HepG2 (cell line): ENCODE measurements around the gene YKT6. TPM values are rescaled to one million over a fixed set of nuclear protein-coding genes. Genes with fewer than 3 reads are reported as not detected.

Source experiments
- ATAC-seq: fragments of 200-7000 bp; cut with Tn5 transposase; 3 replicates; pipeline ENCODE4 v1.9.1; 2020; ENCODE audit warnings: mild to moderate bottlenecking, moderate library complexity
- BruUV-seq: library from RNA; stranded (reverse); fragments of 400-500 nt; replicated peaks from 2 replicates; lab custom pipeline; 2021; lab: Mats Ljungman, UMichigan
- CTCF ChIA-PET: fragments of 300-600 bp; formaldehyde crosslinking; extraction: SDS; loops from one replicate; lab custom pipeline; 2021; ENCODE audit warnings: low total read pairs, inconsistent platforms, low intra/inter-chr PET ratio; lab: Yijun Ruan, JAX
- POLR2A ChIA-PET: fragments of 350-600 bp; sonication (Branson Sonifier 250); formaldehyde crosslinking; loops from one replicate; lab custom pipeline; 2020; ENCODE audit warnings: antibody characterized with exemption, inconsistent platforms; lab: Yijun Ruan, JAX
- DNase-seq: peaks from one replicate; pipeline ENCODE4 v3.0.0-alpha.2; 2015; ENCODE audit warnings: low spot score
- FAIRE-seq: peaks from 3 replicates; lab custom pipeline; 2011; peaks lifted over from hg19 to GRCh38; lab: Jason Lieb, UNC
- H2AFZ ChIP-seq: one replicate; pipeline ENCODE4 v1.6.1; 2011; ENCODE audit warnings: low read length, inconsistent platforms
- H3K27ac ChIP-seq: fragments of 300-600 bp; 3 replicates; pipeline ENCODE4 v1.8.0; 2011; ENCODE audit warnings: mixed run types, mild to moderate bottlenecking, mixed read lengths, low read length, inconsistent platforms; ENCODE audit not compliant: insufficient read depth; ENCODE audit errors: extremely low read length
- H3K27me3 ChIP-seq, 2 experiments: fragments of 200-600 bp in 1 of 2; 2 replicates in 1 of 2; 3 replicates in 1 of 2; pipeline versions ENCODE4 v1.6.0 to v1.8.0; 2011; ENCODE audit warnings: low read length in 2 of 2, mild to moderate bottlenecking in 2 of 2, moderate library complexity in 2 of 2, inconsistent platforms in 1 of 2; ENCODE audit not compliant: insufficient read depth in 2 of 2, control insufficient read depth in 1 of 2
- H3K36me3 ChIP-seq, 2 experiments: fragments of 200-600 bp in 1 of 2; replicated peaks in 1 of 2; 2 replicates in 1 of 2; 3 replicates in 1 of 2; pipeline versions ENCODE4 v1.5.1 to v1.8.0; 2011; ENCODE audit warnings: low read length in 2 of 2, inconsistent platforms in 1 of 2; ENCODE audit not compliant: insufficient read depth in 2 of 2, control insufficient read depth in 1 of 2
- H3K4me1 ChIP-seq: 2 replicates; pipeline ENCODE4 v1.5.1; 2012; ENCODE audit warnings: low read length, inconsistent platforms; ENCODE audit not compliant: insufficient read depth
- H3K4me2 ChIP-seq: 2 replicates; pipeline ENCODE4 v1.6.0; 2011; ENCODE audit warnings: low read depth, low read length, inconsistent platforms
- H3K4me3 ChIP-seq, 3 experiments: fragments of 200-600 bp in 1 of 3; sonication (generic), shearing (Covaris generic) in 1 of 3; replicated peaks in 1 of 3; 2 replicates each; pipeline ENCODE4 v1.5.1; 2011 to 2016; ENCODE audit warnings: low read length in 3 of 3, inconsistent platforms in 2 of 3, low read depth in 2 of 3, mild to moderate bottlenecking in 2 of 3, control low read depth in 1 of 3, mixed read lengths in 1 of 3; ENCODE audit not compliant: insufficient read depth in 1 of 3
- H3K79me2 ChIP-seq: one replicate; pipeline ENCODE4 v1.6.1; 2011; ENCODE audit warnings: low read length, inconsistent platforms; ENCODE audit not compliant: insufficient read depth
- H3K9ac ChIP-seq: 2 replicates; pipeline ENCODE4 v1.6.0; 2011; ENCODE audit warnings: mild to moderate bottlenecking, low read depth, low read length, inconsistent platforms; ENCODE audit not compliant: insufficient read depth
- H3K9me3 ChIP-seq: 2 replicates; pipeline ENCODE4 v1.5.1; 2012; ENCODE audit warnings: mild to moderate bottlenecking, low read length
- H4K20me1 ChIP-seq: 2 replicates; pipeline ENCODE4 v1.6.0; 2011; ENCODE audit warnings: inconsistent platforms, mild to moderate bottlenecking, low read length, moderate library complexity; ENCODE audit not compliant: insufficient read depth
- FLYWCH1 ChIP-seq: sonication (generic); formaldehyde crosslinking; IDR thresholded peaks from 2 replicates; pipeline ENCODE4 v1.8.1; 2023; ENCODE audit warnings: mild to moderate bottlenecking, missing genetic modification reagents
- FOXA1 ChIP-seq, 2 experiments: fragments of 450-650 bp in 1 of 2; sonication (generic) in 1 of 2; formaldehyde crosslinking in 1 of 2; IDR thresholded peaks; 2 replicates each; pipeline versions ENCODE4 v1.4.0 to v1.6.1; 2016 to 2020; ENCODE audit warnings: missing genetic modification reagents in 1 of 2
- POGZ ChIP-seq: sonication (generic); formaldehyde crosslinking; IDR thresholded peaks from 2 replicates; pipeline ENCODE4 v1.4.0; 2020; ENCODE audit warnings: mild to moderate bottlenecking, missing genetic modification reagents
- SIN3B ChIP-seq: fragments of 150-350 bp; IDR thresholded peaks from 2 replicates; pipeline ENCODE4 v1.6.1; 2014; ENCODE audit warnings: low read length
- ZBTB44 ChIP-seq: sonication (generic); formaldehyde crosslinking; IDR thresholded peaks from 2 replicates; pipeline ENCODE4 v1.4.0; 2020; ENCODE audit warnings: missing genetic modification reagents
- ZNF329 ChIP-seq: sonication (generic); formaldehyde crosslinking; IDR thresholded peaks from 2 replicates; pipeline ENCODE4 v1.9.0; 2021; ENCODE audit warnings: low read depth, mild to moderate bottlenecking, missing genetic modification reagents
- ZNF589 ChIP-seq: sonication (generic); formaldehyde crosslinking; conservative IDR thresholded peaks from 2 replicates; pipeline ENCODE4 v1.8.0; 2022; ENCODE audit warnings: mild to moderate bottlenecking, moderate library complexity, missing genetic modification reagents
- ZNF598 ChIP-seq: sonication (generic); formaldehyde crosslinking; IDR thresholded peaks from 2 replicates; pipeline ENCODE4 v1.5.1; 2020; ENCODE audit warnings: mild to moderate bottlenecking, missing genetic modification reagents, borderline replicate concordance
- ZNF678 ChIP-seq: sonication (generic); formaldehyde crosslinking; IDR thresholded peaks from 2 replicates; pipeline ENCODE4 v1.4.0; 2020; ENCODE audit warnings: mild to moderate bottlenecking, missing genetic modification reagents
- ZNF850 ChIP-seq: sonication (generic); formaldehyde crosslinking; conservative IDR thresholded peaks from 2 replicates; pipeline ENCODE4 v1.9.0; 2021; ENCODE audit warnings: mild to moderate bottlenecking, missing genetic modification reagents
- WGBS: methylation state at CpG from one replicate; pipeline ENCODE4 v1.1.6; 2017; ENCODE audit warnings: low lambda C conversion rate; 5-methylcytosine and 5-hydroxymethylcytosine counted together
- in situ Hi-C: cut with HindIII; loops from 2 replicates; pipeline ENCODE4 v1.10.0; 2017; ENCODE audit warnings: low pct_unique_long_range_greater_than_20kb; ENCODE audit not compliant: extremely low pct_ligation_motif_present
- intact Hi-C: fragments of 100-400 bp; cut with micrococcal nuclease; formaldehyde crosslinking; loops from one replicate; pipeline ENCODE4 v1.10.0; 2022; ENCODE audit not compliant: unreplicated experiment
- polyA plus RNA-seq, 8 experiments: library from polyadenylated mRNA; depleted of rRNA in 3 of 8; stranded (reverse) in 7 of 8; unstranded in 1 of 8; fragments of >200 nt; fragmentation: Illumina TruSeq in 4 of 8; extraction: Trizol in 4 of 8; gene quantifications; 2 replicates each; pipeline versions ENCODE4 v1.2.1 to v1.2.3, GENCODE V29; 2011 to 2016; ENCODE audit warnings: low read depth in 4 of 8, missing spikeins in 1 of 8, mixed read lengths in 1 of 8; ENCODE audit not compliant: insufficient read depth in 1 of 8
- total RNA-seq, 5 experiments: library from RNA; depleted of rRNA; stranded (reverse); fragments of >200 nt; fragmentation: Illumina TruSeq; extraction: Trizol; gene quantifications; 2 replicates each; pipeline ENCODE4 v1.2.3, GENCODE V29; 2016; ENCODE audit warnings: low read depth in 1 of 5

YKT6 gene
- total and polyA plus RNA-seq, 2 of the 13 experiments (the other 11 are each of a cell fraction or from before 2014, with no cell fraction given), result 52.2 to 60.3 TPM

- Histone ChIP-seq H3K9me3 (no peaks in the 10 kb centered on the region), H3K79me2 (no peaks in the 10 kb centered on the region), H3K27me3 (peaks cover 2 to 37% of the 10 kb centered on the region in 2 experiments; a peak in 3 of 5 replicates), H3K36me3 (no peaks in the 10 kb centered on the region), H4K20me1 (no peaks in the 10 kb centered on the region), H2AFZ (no peak overlapping the region), H3K9ac (no peak overlapping the region), H3K4me1 (peaks cover 9% of the 10 kb centered on the region), H3K4me3 (no peak overlapping the region), H3K27ac (no peak overlapping the region), H3K4me2 (no peak overlapping the region)
- ChIA-PET POLR2A (no interaction called here), CTCF (no interaction called here)
- TF ChIP-seq ZNF850, result no peak
- no peak for TF ChIP-seq POGZ (CRISPR knock-in tag)
- no peak for TF ChIP-seq FOXA1 (IDR thresholded peaks at IDR 0.05)
- no peak for TF ChIP-seq FOXA1 (CRISPR knock-in tag; IDR thresholded peaks at IDR 0.05)
- TF ChIP-seq SIN3B, result no peak
- TF ChIP-seq ZNF329 (CRISPR knock-in tag), result no peak
- no peak for TF ChIP-seq ZNF589
- no peak for TF ChIP-seq FLYWCH1 (CRISPR knock-in tag)
- no peak for TF ChIP-seq ZNF598
- TF ChIP-seq ZBTB44 (CRISPR knock-in tag), result no peak
- TF ChIP-seq ZNF678 (CRISPR knock-in tag), result no peak
- intact Hi-C loops (no loop called here), in situ Hi-C loops (no loop called here)
- no peak for FAIRE-seq
- no peak for ATAC-seq
- no TSS peak for BruUV-seq
- DNase-seq, result no peak
- WGBS, result 21% methylated on average over 6 of the region's 8 CpGs
These were observed 45.3 kb upstream of the YKT6 start for GRCh38 chr7:44155191-44156185.
